OCI-LY1 (cell line): Measurements from ENCODE around the gene MIA2.

Experiments used
- H2AFZ ChIP-seq: fragments of 200-600 bp; sonication (generic), shearing (Covaris generic); 2 replicates; pipeline ENCODE4 v1.6.0; 2014; ENCODE audit warnings: antibody characterized with exemption, mild to moderate bottlenecking, low read length
- H3F3A ChIP-seq: fragments of 200-600 bp; sonication (generic), shearing (Covaris generic); 2 replicates; pipeline ENCODE4 v1.6.0; 2014; ENCODE audit warnings: mild to moderate bottlenecking, antibody characterized with exemption, low read length, moderate library complexity; ENCODE audit not compliant: insufficient read depth
- H3K27ac ChIP-seq: fragments of 200-600 bp; sonication (generic); 2 replicates; pipeline ENCODE4 v1.5.1; 2014; ENCODE audit warnings: low read length, mixed run types, mild to moderate bottlenecking, low read depth; ENCODE audit not compliant: poor library complexity, severe bottlenecking
- H3K27me3 ChIP-seq: fragments of 200-600 bp; sonication (generic); 2 replicates; pipeline ENCODE4 v1.6.0; 2014; ENCODE audit warnings: antibody characterized with exemption, mild to moderate bottlenecking, low read length, moderate library complexity; ENCODE audit not compliant: insufficient read depth
- H3K36me3 ChIP-seq: fragments of 200-600 bp; sonication (generic); 2 replicates; pipeline ENCODE4 v1.6.1; 2014; ENCODE audit warnings: mild to moderate bottlenecking, antibody characterized with exemption, low read length, moderate library complexity, mixed read lengths; ENCODE audit not compliant: insufficient read depth
- H3K4me1 ChIP-seq: fragments of 200-600 bp; sonication (generic); 2 replicates; pipeline ENCODE4 v1.5.1; 2014; ENCODE audit warnings: mild to moderate bottlenecking, low read length, moderate library complexity; ENCODE audit not compliant: insufficient read depth, severe bottlenecking
- H3K4me2 ChIP-seq: fragments of 200-600 bp; sonication (generic), shearing (Covaris generic); 2 replicates; pipeline ENCODE4 v1.6.1; 2014; ENCODE audit warnings: low read length
- H3K4me3 ChIP-seq: fragments of 200-600 bp; sonication (generic); 2 replicates; pipeline ENCODE4 v1.5.1; 2014; ENCODE audit warnings: low read length, low read depth, mild to moderate bottlenecking, mixed read lengths; ENCODE audit not compliant: poor library complexity, severe bottlenecking
- H3K79me2 ChIP-seq: fragments of 200-600 bp; shearing (Covaris generic); 2 replicates; pipeline ENCODE4 v1.6.1; 2016; ENCODE audit warnings: mixed run types, low read length, mixed read lengths; ENCODE audit not compliant: insufficient read depth
- H3K9ac ChIP-seq: fragments of 200-600 bp; sonication (generic), shearing (Covaris generic); 2 replicates; pipeline ENCODE4 v1.6.1; 2014; ENCODE audit warnings: mild to moderate bottlenecking, low read length, mixed read lengths
- H3K9me2 ChIP-seq: fragments of 200-600 bp; sonication (generic), shearing (Covaris generic); 2 replicates; pipeline ENCODE4 v1.6.1; 2014; ENCODE audit warnings: low read depth, mild to moderate bottlenecking, low read length, mixed read lengths
- H3K9me3 ChIP-seq: fragments of 200-600 bp; shearing (Covaris generic); 2 replicates; pipeline ENCODE4 v1.6.1; 2014; ENCODE audit warnings: low read length, mixed read lengths
- H4K20me1 ChIP-seq: fragments of 200-600 bp; sonication (generic), shearing (Covaris generic); 2 replicates; pipeline ENCODE4 v1.6.0; 2016; ENCODE audit warnings: mild to moderate bottlenecking, low read length; ENCODE audit not compliant: insufficient read depth
- EZH2 ChIP-seq: fragments of 200-600 bp; sonication (generic), shearing (Covaris generic); IDR thresholded peaks from 2 replicates; pipeline ENCODE4 v1.8.0; 2017; ENCODE audit warnings: borderline replicate concordance, mixed run types, mild to moderate bottlenecking, antibody characterized with exemption, low read length, moderate library complexity, mixed read lengths
- TF ChIP-seq, protein P1 (sequence below): fragments of 200-600 bp; sonication (generic), shearing (Covaris generic); IDR thresholded peaks from 2 replicates; pipeline ENCODE4 v1.5.1; 2017; ENCODE audit warnings: mild to moderate bottlenecking, antibody characterized with exemption, low read length, moderate library complexity, mixed read lengths

The MIA2 gene

GRCh38 chr14:39320318-39320717 is 86.6 kb downstream of the MIA2 start:
- Histone ChIP-seq H4K20me1 (no peaks in the 10 kb centered on the region), H3K4me3 (no peak overlapping the region)
- TF ChIP-seq EZH2 = no peak
- TF ChIP-seq, protein P1, sequence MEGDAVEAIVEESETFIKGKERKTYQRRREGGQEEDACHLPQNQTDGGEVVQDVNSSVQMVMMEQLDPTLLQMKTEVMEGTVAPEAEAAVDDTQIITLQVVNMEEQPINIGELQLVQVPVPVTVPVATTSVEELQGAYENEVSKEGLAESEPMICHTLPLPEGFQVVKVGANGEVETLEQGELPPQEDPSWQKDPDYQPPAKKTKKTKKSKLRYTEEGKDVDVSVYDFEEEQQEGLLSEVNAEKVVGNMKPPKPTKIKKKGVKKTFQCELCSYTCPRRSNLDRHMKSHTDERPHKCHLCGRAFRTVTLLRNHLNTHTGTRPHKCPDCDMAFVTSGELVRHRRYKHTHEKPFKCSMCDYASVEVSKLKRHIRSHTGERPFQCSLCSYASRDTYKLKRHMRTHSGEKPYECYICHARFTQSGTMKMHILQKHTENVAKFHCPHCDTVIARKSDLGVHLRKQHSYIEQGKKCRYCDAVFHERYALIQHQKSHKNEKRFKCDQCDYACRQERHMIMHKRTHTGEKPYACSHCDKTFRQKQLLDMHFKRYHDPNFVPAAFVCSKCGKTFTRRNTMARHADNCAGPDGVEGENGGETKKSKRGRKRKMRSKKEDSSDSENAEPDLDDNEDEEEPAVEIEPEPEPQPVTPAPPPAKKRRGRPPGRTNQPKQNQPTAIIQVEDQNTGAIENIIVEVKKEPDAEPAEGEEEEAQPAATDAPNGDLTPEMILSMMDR = no peak

GRCh38 chr14:39322807-39323206 is 89.1 kb downstream of the MIA2 start:
- no peak overlapping the region for H2AFZ ChIP-seq
- no peaks in the 10 kb centered on the region for H3K27me3 ChIP-seq
- H3K27ac ChIP-seq = no peak overlapping the region
- H3K4me1 ChIP-seq = no peaks in the 10 kb centered on the region
- no peak overlapping the region for H3K4me3 ChIP-seq
- H3K9me3 ChIP-seq = no peaks in the 10 kb centered on the region
- H3K9me2 ChIP-seq = no peaks in the 10 kb centered on the region
- H3F3A ChIP-seq = no peaks in the 10 kb centered on the region; the same call in 1 of the 2 replicates
- no peaks in the 10 kb centered on the region for H3K79me2 ChIP-seq
- H3K4me2 ChIP-seq = no peak overlapping the region
- H3K9ac ChIP-seq = no peak overlapping the region
- H3K36me3 ChIP-seq = peaks cover 44% of the 10 kb centered on the region
- H4K20me1 ChIP-seq = no peaks in the 10 kb centered on the region
- no peak for TF ChIP-seq EZH2
- TF ChIP-seq, protein P1 = no peak

More at GRCh38 chr14:39320318-39320717, 86.6 kb downstream of the MIA2 start:
- no peaks in the 10 kb centered on the region; the same call in 1 of the 2 replicates for H3F3A ChIP-seq
- no peak overlapping the region for H3K27ac ChIP-seq
- no peaks in the 10 kb centered on the region for H3K4me1 ChIP-seq
- H3K4me2 ChIP-seq = no peak overlapping the region
- H3K79me2 ChIP-seq = no peaks in the 10 kb centered on the region
- H3K27me3 ChIP-seq = no peaks in the 10 kb centered on the region
- no peak overlapping the region for H3K9ac ChIP-seq
- H3K9me2 ChIP-seq = no peaks in the 10 kb centered on the region
- H3K9me3 ChIP-seq = no peaks in the 10 kb centered on the region
- H3K36me3 ChIP-seq = peaks cover 37% of the 10 kb centered on the region
- no peak overlapping the region for H2AFZ ChIP-seq

GRCh38 chr14:39324097-39324496 is 90.4 kb downstream of the MIA2 start:
- no peak overlapping the region for H2AFZ ChIP-seq
- H3K9me3 ChIP-seq = no peaks in the 10 kb centered on the region
- H3K9ac ChIP-seq = no peak overlapping the region
- TF ChIP-seq, protein P1 = no peak
- no peak for TF ChIP-seq EZH2
- no peak overlapping the region for H3K27ac ChIP-seq
- no peak overlapping the region for H3K4me3 ChIP-seq
- H3K27me3 ChIP-seq = no peaks in the 10 kb centered on the region
- no peaks in the 10 kb centered on the region; the same call in 1 of the 2 replicates for H3F3A ChIP-seq
- H3K9me2 ChIP-seq = no peaks in the 10 kb centered on the region
- no peaks in the 10 kb centered on the region for H4K20me1 ChIP-seq
- no peaks in the 10 kb centered on the region for H3K4me1 ChIP-seq
- no peak overlapping the region for H3K4me2 ChIP-seq
- H3K79me2 ChIP-seq = no peaks in the 10 kb centered on the region
- peaks cover 35% of the 10 kb centered on the region for H3K36me3 ChIP-seq
